ENCODE results near the gene GABPB1. TPM values are rescaled to one million over a fixed set of nuclear protein-coding genes. Genes with fewer than 3 reads are reported as not detected.

Gene GABPB1
- total RNA-seq, 1 experiment from 2014 or later, result 45.0 TPM

DNA sequence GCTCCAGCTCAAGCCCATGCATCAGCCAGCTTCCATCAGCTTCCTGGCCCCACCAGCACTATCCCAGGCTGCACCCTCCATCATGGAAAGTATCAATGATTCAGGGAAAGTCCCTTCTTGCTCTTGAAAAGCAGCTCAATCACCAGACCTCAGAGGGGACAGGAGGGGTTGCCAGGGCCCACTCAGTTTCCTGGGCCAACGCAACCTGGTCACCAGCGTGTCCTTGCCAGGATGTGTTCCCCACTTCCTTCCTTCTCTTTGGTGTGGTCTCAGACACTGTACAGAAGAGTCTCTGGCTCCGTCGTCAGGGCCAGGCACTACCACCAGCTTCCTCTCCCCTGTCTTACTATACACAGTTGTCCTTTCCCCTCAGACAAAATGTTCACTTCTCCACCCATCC, 92.5 kb downstream of the GABPB1 start:
- H3K23me2 ChIP-seq (ENCODE audit: insufficient read length, low read depth, low read length, poor library complexity, severe bottlenecking), result no peaks in the 10 kb centered on the region
- no CpG with 5 or more reads among the region's 4 CpGs for WGBS (ENCODE audit: extremely low coverage, insufficient read length, low lambda C conversion rate)
- H4K20me1 ChIP-seq (ENCODE audit: control insufficient read depth, insufficient read depth, insufficient read length), result no peaks in the 10 kb centered on the region
- H3K9me3 Mint-ChIP-seq, result no peaks in the 10 kb centered on the region
- H2AK5ac ChIP-seq (ENCODE audit: insufficient read length, low read length), result no peak overlapping the region
- no peak overlapping the region for H3K4me2 ChIP-seq (ENCODE audit: insufficient read depth, insufficient read length, low read length)
- no peak overlapping the region for H2BK5ac ChIP-seq (ENCODE audit: insufficient read length, low read length)
- H3K14ac ChIP-seq (ENCODE audit: insufficient read depth, low read length), result no peak overlapping the region; the same call in 1 of the 2 replicates
- no peak overlapping the region for H2BK120ac ChIP-seq (ENCODE audit: low read depth, low read length, poor library complexity, severe bottlenecking)
- no peak overlapping the region for H2BK20ac ChIP-seq (ENCODE audit: low read depth, low read length, poor library complexity, severe bottlenecking)
- TF ChIP-seq CTCF (conservative IDR thresholded peaks at IDR 0.05), result no peak
- H3K27ac Mint-ChIP-seq, result 0 out of 7 replicates have a peak overlapping the region, but pooled peaks of 1 of the 3 experiments have one; percentile 16
- no peak overlapping the region for H3K23ac ChIP-seq (ENCODE audit: insufficient read length, low read depth, low read length)
- H2BK12ac ChIP-seq (ENCODE audit: insufficient read length, low read depth, low read length), result no peak overlapping the region
- H3K79me2 ChIP-seq (ENCODE audit: insufficient read depth, low read length), result no peaks in the 10 kb centered on the region; the same call in 1 of the 2 replicates
- no peak overlapping the region for H4K5ac ChIP-seq (ENCODE audit: insufficient read length, low read depth, low read length)
- H2BK15ac ChIP-seq (ENCODE audit: low read depth, low read length), result no peak overlapping the region
- no peak overlapping the region for H3K4me3 Mint-ChIP-seq
- H3K9ac ChIP-seq (ENCODE audit: extremely low read depth, insufficient read length, low read length), result no peak overlapping the region
- H3K9me3 ChIP-seq (ENCODE audit: control insufficient read depth, low read depth, low read length), result no peaks in the 10 kb centered on the region
- H3K56ac ChIP-seq (ENCODE audit: insufficient read length, low read depth, low read length), result no peak overlapping the region
- H3K27me3 Mint-ChIP-seq (ENCODE audit: low read depth), result peaks cover 3% of the 10 kb centered on the region; the same call in 1 of the 2 replicates
- H2AFZ ChIP-seq (ENCODE audit: low read length), result no peak overlapping the region
- no peaks in the 10 kb centered on the region for H3K79me1 ChIP-seq (ENCODE audit: insufficient read depth, low read depth, low read length, poor library complexity, severe bottlenecking)
- H3T11ph ChIP-seq (ENCODE audit: low read length), result no peak overlapping the region
- no peaks in the 10 kb centered on the region for H3K27me3 ChIP-seq (ENCODE audit: insufficient read depth, low read length)
- no peak overlapping the region for H4K8ac ChIP-seq (replicated peaks; ENCODE audit: insufficient read length, low read depth, low read length)
- H3K4ac ChIP-seq (ENCODE audit: low read depth, low read length), result no peak overlapping the region
- H3K4me1 ChIP-seq (ENCODE audit: insufficient read depth, low read length), result no peaks in the 10 kb centered on the region
- H3K18ac ChIP-seq (ENCODE audit: insufficient read length, low read depth, low read length), result no peak overlapping the region
- H3K36me3 Mint-ChIP-seq (ENCODE audit: insufficient read depth in 1 of 3, low read depth in 3 of 3), result no peaks in the 10 kb centered on the region
- no peak overlapping the region for H3K27ac ChIP-seq (ENCODE audit: insufficient read length, low read depth, low read length)
- no peak overlapping the region for H4K91ac ChIP-seq (ENCODE audit: insufficient read length, low read depth, low read length)
- no peak for DNase-seq
- H3K4me1 Mint-ChIP-seq, result peaks cover 7 to 9% of the 10 kb centered on the region in 2 experiments
